Left renal cortex interstitium (tissue), 4 donors: ENCODE results near the gene SVIL. TPM values are rescaled to one million over a fixed set of nuclear protein-coding genes. Genes with fewer than 3 reads are reported as not detected.
"Not testable (repeated sequence)": the region's sequence is repeated elsewhere in the genome, so short reads cannot be mapped to it uniquely, and the experiment has no call there.

Experiments used
- DNase-seq, 4 donors: peaks; one replicate each; pipeline ENCODE4 v3.0.0-alpha.2; 2013; ENCODE audit warnings: low read depth in 4 of 4, low spot score in 2 of 4, missing footprints in 1 of 4
- polyA plus RNA-seq, 4 donors: library from polyadenylated mRNA; unstranded; fragments of 120-200 nt; gene quantifications; one replicate each; pipeline ENCODE4 v1.2.1, GENCODE V29; 2013; ENCODE audit not compliant: insufficient read length in 4 of 4

Gene SVIL
- polyA plus RNA-seq, 4 donors: 38.6 to 42.5 (median 40.9) TPM

GRCh38 chr10:29549493-29549892 lies 85.3 kb downstream of the SVIL start:
- DNase-seq: not testable (repeated sequence)

- no peak for DNase-seq
These were observed 87.9 kb downstream of the SVIL start for GRCh38 chr10:29546773-29547313.

- DNase-seq: no peak
These were observed 89.6 kb downstream of the SVIL start for GRCh38 chr10:29545122-29545521.

GRCh38 chr10:29543715-29544114 lies 91.1 kb downstream of the SVIL start:
- DNase-seq: no peak

- no peak for DNase-seq
These were observed 92.0 kb downstream of the SVIL start for GRCh38 chr10:29542723-29543122.

GRCh38 chr10:29541422-29542210 lies 93.2 kb downstream of the SVIL start:
- no peak for DNase-seq

GRCh38 chr10:29540016-29540415 lies 94.8 kb downstream of the SVIL start:
- no peak for DNase-seq

- DNase-seq: no peak
These were observed 95.4 kb downstream of the SVIL start for GRCh38 chr10:29539412-29539811.

GRCh38 chr10:29537799-29538198 lies 97.0 kb downstream of the SVIL start:
- no peak for DNase-seq

- DNase-seq: not testable (repeated sequence)
These were observed 98.1 kb downstream of the SVIL start for GRCh38 chr10:29536691-29537090.

GRCh38 chr10:29535778-29536453 lies 98.9 kb downstream of the SVIL start:
- DNase-seq: no peak

- peak in 1 of 4 donors; percentile 48 for DNase-seq
These were observed 99.6 kb downstream of the SVIL start for GRCh38 chr10:29535012-29535777.

GRCh38 chr10:29534590-29534989 lies 100.2 kb downstream of the SVIL start:
- no peak for DNase-seq

- no peak for DNase-seq
These were observed 101.0 kb downstream of the SVIL start for GRCh38 chr10:29533696-29534285.

GRCh38 chr10:29533046-29533445 lies 101.7 kb downstream of the SVIL start:
- no peak for DNase-seq

- DNase-seq: no peak
These were observed 102.4 kb downstream of the SVIL start for GRCh38 chr10:29532256-29532878.

GRCh38 chr10:29530112-29530976 lies 104.4 kb downstream of the SVIL start:
- no peak for DNase-seq

- no peak for DNase-seq
These were observed 105.6 kb downstream of the SVIL start for GRCh38 chr10:29529146-29529545.

- DNase-seq: no peak
These were observed 109.0 kb downstream of the SVIL start for GRCh38 chr10:29525762-29526161.
